Astrocyte of the spinal cord (primary cell): ENCODE measurements around the gene FANCD2.

Experiments used
- DNase-seq: peaks from one replicate; pipeline ENCODE4 v3.0.0; 2011; ENCODE audit warnings: low read depth, low spot score
- H3K4me3 ChIP-seq: 2 replicates; pipeline ENCODE4 v1.5.1; 2011; ENCODE audit warnings: low read depth, mild to moderate bottlenecking, low read length, moderate library complexity
- CTCF ChIP-seq: IDR thresholded peaks from 2 replicates; pipeline ENCODE4 v1.5.1; 2012; ENCODE audit warnings: low read depth, mild to moderate bottlenecking, low read length, inconsistent platforms
- in situ Hi-C: cut with HindIII; loops from 2 replicates; pipeline ENCODE4 v1.10.0; 2017; ENCODE audit warnings: low sequenced_read_pairs

FANCD2 gene

GRCh38 chr3:10026084-10026890 is at the start of gene FANCD2:
FANCD2 (plus strand) TSS chr3:10026437; CDS start chr3:10028658, 2,221 bp downstream.
- peak within 1 kb of the TSS; percentile 90 for H3K4me3 ChIP-seq
- no peak for TF ChIP-seq CTCF
- in situ Hi-C loops, result no loop called here
- peak; percentile 87 for DNase-seq

GRCh38 chr3:9976721-9977709 is 49.2 kb upstream of the FANCD2 start:
- DNase-seq, result peak; percentile 96
- in situ Hi-C loops, result no loop called here
- no peak overlapping the region for H3K4me3 ChIP-seq
- TF ChIP-seq CTCF, result no peak

GRCh38 chr3:9978710-9979305 is 47.4 kb upstream of the FANCD2 start:
- no peak overlapping the region for H3K4me3 ChIP-seq
- DNase-seq, result no peak
- in situ Hi-C loops, result no loop called here
- no peak for TF ChIP-seq CTCF

GRCh38 chr3:9980251-9980650 is 46.0 kb upstream of the FANCD2 start:
- in situ Hi-C loops, result no loop called here
- no peak for TF ChIP-seq CTCF
- DNase-seq, result no peak

GRCh38 chr3:9986230-9986725 is 40.0 kb upstream of the FANCD2 start:
- DNase-seq, result no peak
- no peak for TF ChIP-seq CTCF
- peak overlapping the region; percentile 69 for H3K4me3 ChIP-seq
- in situ Hi-C loops, result no loop called here

More at GRCh38 chr3:9980251-9980650, 46.0 kb upstream of the FANCD2 start:
- no peak overlapping the region for H3K4me3 ChIP-seq
